Liver (tissue), 9 donors: ENCODE results near the gene PRKAR1B. TPM values are rescaled to one million over a fixed set of nuclear protein-coding genes. Genes with fewer than 3 reads are reported as not detected.

Experiments
- DNase-seq: peaks from one replicate; pipeline ENCODE4 v3.0.0-alpha.2; 2017; ENCODE audit warnings: low spot score
- H3K27ac ChIP-seq, 2 donors: one replicate each; pipeline ENCODE4 v1.7.0; 2013; ENCODE audit warnings: inconsistent platforms in 2 of 2, low read length in 2 of 2, control low read depth in 1 of 2, low read depth in 1 of 2, mild to moderate bottlenecking in 1 of 2
- H3K27me3 ChIP-seq, 4 donors: one replicate each; pipeline versions ENCODE4 v1.6.1 to v1.7.0; 2013; ENCODE audit warnings: low read length in 3 of 4, inconsistent platforms in 1 of 4, mild to moderate bottlenecking in 1 of 4, moderate library complexity in 1 of 4; ENCODE audit not compliant: control insufficient read depth in 4 of 4, insufficient read depth in 4 of 4
- H3K36me3 ChIP-seq, 4 donors: one replicate each; pipeline versions ENCODE4 v1.6.1 to v1.7.0; 2013; ENCODE audit warnings: low read length in 3 of 4, mild to moderate bottlenecking in 3 of 4, low read depth in 1 of 4, moderate library complexity in 1 of 4; ENCODE audit not compliant: control insufficient read depth in 4 of 4, insufficient read depth in 3 of 4
- H3K4me1 ChIP-seq, 4 donors: one replicate each; pipeline versions ENCODE4 v1.6.1 to v1.7.0; 2013; ENCODE audit warnings: low read length in 3 of 4, mild to moderate bottlenecking in 3 of 4, moderate library complexity in 1 of 4; ENCODE audit not compliant: control insufficient read depth in 4 of 4, insufficient read depth in 4 of 4
- H3K4me3 ChIP-seq, 3 donors: one replicate each; pipeline versions ENCODE4 v1.6.1 to v1.7.0; 2013; ENCODE audit warnings: low read length in 3 of 3, control low read depth in 1 of 3, low read depth in 1 of 3, mild to moderate bottlenecking in 1 of 3
- H3K9ac ChIP-seq, 2 donors: one replicate each; pipeline ENCODE4 v1.7.0; 2013; ENCODE audit warnings: low read length in 2 of 2, mild to moderate bottlenecking in 2 of 2, moderate library complexity in 2 of 2, control low read depth in 1 of 2, low read depth in 1 of 2
- H3K9me3 ChIP-seq, 4 donors: one replicate each; pipeline versions ENCODE4 v1.6.1 to v1.7.0; 2013; ENCODE audit warnings: low read length in 3 of 4; ENCODE audit not compliant: control insufficient read depth in 4 of 4
- CTCF ChIP-seq: fragments of 150-350 bp; IDR thresholded peaks from 2 replicates; pipeline ENCODE4 v1.5.1; 2017; ENCODE audit warnings: improper control_type of control experiment, low read depth, low read length; ENCODE audit not compliant: missing input control
- EGR1 ChIP-seq, 2 donors: IDR thresholded peaks; 2 replicates each; pipeline ENCODE4 v1.6.1; 2016 to 2018; ENCODE audit warnings: antibody characterized with exemption in 2 of 2, low read depth in 2 of 2
- FOXA1 ChIP-seq: IDR thresholded peaks from 2 replicates; pipeline ENCODE4 v1.6.1; 2016; ENCODE audit warnings: antibody characterized with exemption
- FOXA2 ChIP-seq: IDR thresholded peaks from 2 replicates; pipeline ENCODE4 v1.6.1; 2016; ENCODE audit warnings: antibody characterized with exemption
- GABPA ChIP-seq, 2 donors: IDR thresholded peaks in 1 of 2; conservative IDR thresholded peaks in 1 of 2; 2 replicates each; pipeline ENCODE4 v1.6.1; 2016; ENCODE audit warnings: antibody characterized with exemption in 2 of 2, mild to moderate bottlenecking in 1 of 2, moderate library complexity in 1 of 2
- JUND ChIP-seq, 2 donors: IDR thresholded peaks; 2 replicates each; pipeline ENCODE4 v1.6.1; 2016; ENCODE audit warnings: antibody characterized with exemption in 2 of 2
- NR2F2 ChIP-seq: IDR thresholded peaks from 2 replicates; pipeline ENCODE4 v1.6.1; 2016; ENCODE audit warnings: antibody characterized with exemption
- RAD21 ChIP-seq, 2 donors: IDR thresholded peaks; 2 replicates each; pipeline ENCODE4 v1.6.1; 2016; ENCODE audit warnings: antibody characterized with exemption in 2 of 2, mild to moderate bottlenecking in 2 of 2
- RXRA ChIP-seq, 2 donors: IDR thresholded peaks; 2 replicates each; pipeline ENCODE4 v1.6.1; 2017 to 2018; ENCODE audit warnings: antibody characterized with exemption in 2 of 2, mild to moderate bottlenecking in 1 of 2
- TAF1 ChIP-seq: conservative IDR thresholded peaks from 2 replicates; pipeline ENCODE4 v1.6.1; 2016; ENCODE audit warnings: antibody characterized with exemption, mild to moderate bottlenecking
- WGBS: extraction: QIAGEN DNeasy Blood & Tissue Kit; methylation state at CpG from one replicate; pipeline ENCODE4 v1.1.7; 2013; 5-methylcytosine and 5-hydroxymethylcytosine counted together
- polyA plus RNA-seq, 2 donors: library from polyadenylated mRNA; stranded (reverse) in 1 of 2; unstranded in 1 of 2; fragments of 200-250 nt in 1 of 2; fragments of >200 nt in 1 of 2; fragmentation: Nextera tagmentation in 1 of 2; extraction: Ambion mirVana in 1 of 2; gene quantifications; one replicate each; pipeline versions ENCODE4 v1.2.1 to v1.2.3, GENCODE V29; 2013 to 2015
- total RNA-seq, 2 donors: library from RNA; depleted of rRNA; stranded (reverse); fragments of >200 nt; gene quantifications; one replicate each; pipeline ENCODE4 v1.2.3, GENCODE V29; 2014
- TF ChIP-seq, protein P1 (sequence below): IDR thresholded peaks from 2 replicates; pipeline ENCODE4 v1.6.1; 2016; ENCODE audit warnings: antibody characterized with exemption
- TF ChIP-seq, protein P2 (sequence below): IDR thresholded peaks from 2 replicates; pipeline ENCODE4 v1.6.1; 2016; ENCODE audit warnings: antibody characterized with exemption, mild to moderate bottlenecking
- donor health status: healthy.
- donor health status: healthy.
- donor health status: healthy.
- donor health status: healthy.
- donor health status: healthy.

The PRKAR1B gene
- total and polyA plus RNA-seq, 4 donors: 11.1 to 14.4 (median 12.4) TPM

- TF ChIP-seq RXRA (IDR thresholded peaks at IDR 0.05): no peak
- TF ChIP-seq, protein P1, sequence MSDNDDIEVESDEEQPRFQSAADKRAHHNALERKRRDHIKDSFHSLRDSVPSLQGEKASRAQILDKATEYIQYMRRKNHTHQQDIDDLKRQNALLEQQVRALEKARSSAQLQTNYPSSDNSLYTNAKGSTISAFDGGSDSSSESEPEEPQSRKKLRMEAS: no peak
- Histone ChIP-seq H3K27ac (no peak overlapping the region), H3K9ac (no peak overlapping the region), H3K27me3 (peaks cover 0 to 3% (median under 1%) of the 10 kb centered on the region in 4 donors), H3K36me3 (no peaks in the 10 kb centered on the region), H3K4me1 (peaks cover 9 to 33% (median 15%) of the 10 kb centered on the region in 4 donors), H3K9me3 (no peaks in the 10 kb centered on the region), H3K4me3 (no peak overlapping the region)
- no peak for DNase-seq
- 34% methylated on average over 21 of the region's 21 CpGs for WGBS
Measured at GRCh38 chr7:522951-523314, 204.1 kb downstream of the PRKAR1B start.

DNA sequence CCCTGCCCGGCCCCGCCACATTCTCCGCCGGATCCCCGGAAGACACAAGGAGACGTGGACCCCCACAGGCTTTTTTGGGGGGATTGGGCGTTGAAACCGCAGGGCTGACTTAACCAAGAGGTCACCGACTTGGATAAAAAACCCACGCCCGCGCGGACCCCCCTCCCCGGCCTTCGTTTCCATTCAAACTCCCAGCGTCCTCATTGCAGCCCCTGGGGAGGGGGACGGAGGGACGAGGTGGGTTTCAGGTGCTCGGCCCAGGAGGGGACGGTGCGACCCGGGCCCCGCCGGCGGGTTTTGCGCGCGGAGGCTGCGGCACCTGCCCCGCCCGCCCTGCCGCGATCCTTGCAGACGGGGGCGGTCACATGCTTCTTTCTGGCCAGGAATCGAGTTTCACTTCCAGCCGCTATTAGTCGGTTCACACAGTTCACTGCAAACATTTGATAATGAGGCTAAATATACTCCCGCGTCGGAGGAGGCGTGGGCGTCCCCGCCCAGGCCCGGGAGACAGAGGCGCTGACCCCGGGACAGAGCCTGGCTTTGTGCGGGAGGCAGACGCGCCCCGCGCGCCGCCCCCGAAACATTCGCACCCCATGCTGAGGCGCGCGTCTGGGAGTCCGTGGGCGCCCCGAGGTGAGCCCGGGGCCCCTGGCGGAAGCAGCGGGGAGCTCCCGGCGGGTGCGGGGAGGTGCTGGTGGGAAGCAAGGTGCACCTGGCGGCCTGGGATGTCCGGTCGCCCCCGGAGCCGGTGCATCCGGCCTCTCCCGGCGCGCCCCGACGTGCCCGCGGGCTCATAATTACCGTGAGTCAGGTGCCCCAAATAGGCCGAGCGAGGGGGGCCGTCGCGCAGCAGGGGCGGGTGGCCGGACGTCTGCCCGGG is 204.8 kb downstream of the PRKAR1B start:
- peaks cover 9 to 34% (median 18%) of the 10 kb centered on the region in 4 donors for H3K4me1 ChIP-seq
- H3K9ac ChIP-seq: no peak overlapping the region
- WGBS: 3% methylated on average over 91 of the region's 91 CpGs
- peaks cover 0 to 3% (median under 1%) of the 10 kb centered on the region in 4 donors for H3K27me3 ChIP-seq
- no peaks in the 10 kb centered on the region for H3K9me3 ChIP-seq
- TF ChIP-seq GABPA (IDR thresholded peaks at IDR 0.05 in 1 of 2, conservative IDR thresholded peaks at IDR 0.05 in 1 of 2): no peak
- peak in 1 of 2 donors; percentile 21 for TF ChIP-seq RXRA (IDR thresholded peaks at IDR 0.05)
- TF ChIP-seq, protein P2, sequence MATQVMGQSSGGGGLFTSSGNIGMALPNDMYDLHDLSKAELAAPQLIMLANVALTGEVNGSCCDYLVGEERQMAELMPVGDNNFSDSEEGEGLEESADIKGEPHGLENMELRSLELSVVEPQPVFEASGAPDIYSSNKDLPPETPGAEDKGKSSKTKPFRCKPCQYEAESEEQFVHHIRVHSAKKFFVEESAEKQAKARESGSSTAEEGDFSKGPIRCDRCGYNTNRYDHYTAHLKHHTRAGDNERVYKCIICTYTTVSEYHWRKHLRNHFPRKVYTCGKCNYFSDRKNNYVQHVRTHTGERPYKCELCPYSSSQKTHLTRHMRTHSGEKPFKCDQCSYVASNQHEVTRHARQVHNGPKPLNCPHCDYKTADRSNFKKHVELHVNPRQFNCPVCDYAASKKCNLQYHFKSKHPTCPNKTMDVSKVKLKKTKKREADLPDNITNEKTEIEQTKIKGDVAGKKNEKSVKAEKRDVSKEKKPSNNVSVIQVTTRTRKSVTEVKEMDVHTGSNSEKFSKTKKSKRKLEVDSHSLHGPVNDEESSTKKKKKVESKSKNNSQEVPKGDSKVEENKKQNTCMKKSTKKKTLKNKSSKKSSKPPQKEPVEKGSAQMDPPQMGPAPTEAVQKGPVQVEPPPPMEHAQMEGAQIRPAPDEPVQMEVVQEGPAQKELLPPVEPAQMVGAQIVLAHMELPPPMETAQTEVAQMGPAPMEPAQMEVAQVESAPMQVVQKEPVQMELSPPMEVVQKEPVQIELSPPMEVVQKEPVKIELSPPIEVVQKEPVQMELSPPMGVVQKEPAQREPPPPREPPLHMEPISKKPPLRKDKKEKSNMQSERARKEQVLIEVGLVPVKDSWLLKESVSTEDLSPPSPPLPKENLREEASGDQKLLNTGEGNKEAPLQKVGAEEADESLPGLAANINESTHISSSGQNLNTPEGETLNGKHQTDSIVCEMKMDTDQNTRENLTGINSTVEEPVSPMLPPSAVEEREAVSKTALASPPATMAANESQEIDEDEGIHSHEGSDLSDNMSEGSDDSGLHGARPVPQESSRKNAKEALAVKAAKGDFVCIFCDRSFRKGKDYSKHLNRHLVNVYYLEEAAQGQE: no peak
- no peak for TF ChIP-seq CTCF
- no peak for TF ChIP-seq TAF1
- no peak for TF ChIP-seq FOXA2
- TF ChIP-seq RAD21 (IDR thresholded peaks at IDR 0.05): peak in 1 of 2 donors; percentile 30
- no peak for TF ChIP-seq NR2F2
- no peak for TF ChIP-seq JUND (IDR thresholded peaks at IDR 0.05)
- TF ChIP-seq EGR1 (IDR thresholded peaks at IDR 0.05; ENCODE audit: low read depth in 2 of 2): peak in 1 of 2 donors; percentile 61
- no peak for TF ChIP-seq FOXA1
- no peaks in the 10 kb centered on the region for H3K36me3 ChIP-seq
- no peak for DNase-seq
- H3K27ac ChIP-seq: no peak overlapping the region
- peak overlapping the region; percentile 31 to 41 (median 38) for H3K4me3 ChIP-seq
